HepG2 (cell line): Measurements from ENCODE around the gene CYB5A. TPM values are rescaled to one million over a fixed set of nuclear protein-coding genes. Genes with fewer than 3 reads are reported as not detected.

Experiments
- ADNP ChIP-seq: sonication (generic); formaldehyde crosslinking; IDR thresholded peaks from 2 replicates; pipeline ENCODE4 v1.4.0; 2020; ENCODE audit warnings: missing genetic modification reagents
- ARHGAP35 ChIP-seq: sonication (generic); formaldehyde crosslinking; IDR thresholded peaks from 2 replicates; pipeline ENCODE4 v1.9.0; 2022; ENCODE audit warnings: mild to moderate bottlenecking, inconsistent platforms, moderate library complexity, missing genetic modification reagents, borderline replicate concordance
- ARID3A ChIP-seq: IDR thresholded peaks from 2 replicates; pipeline ENCODE4 v1.6.1; 2012; ENCODE audit warnings: low read depth, low read length, improper control_type of control experiment
- BRF2 ChIP-seq: sonication (generic); formaldehyde crosslinking; IDR thresholded peaks from 2 replicates; pipeline ENCODE4 v1.8.1; 2022; ENCODE audit warnings: mild to moderate bottlenecking, missing genetic modification reagents
- ESRRA ChIP-seq: sonication (generic); formaldehyde crosslinking; IDR thresholded peaks from 2 replicates; pipeline ENCODE4 v1.5.1; 2020; ENCODE audit warnings: mild to moderate bottlenecking, low read depth, missing genetic modification reagents
- FOXJ3 ChIP-seq: sonication (generic); formaldehyde crosslinking; IDR thresholded peaks from 2 replicates; pipeline ENCODE4 v1.4.0; 2020; ENCODE audit warnings: missing genetic modification reagents, mild to moderate bottlenecking, borderline replicate concordance
- FOXM1 ChIP-seq: sonication (generic); formaldehyde crosslinking; IDR thresholded peaks from 2 replicates; pipeline ENCODE4 v1.5.0; 2020; ENCODE audit warnings: missing genetic modification reagents
- KDM5B ChIP-seq: sonication (generic); formaldehyde crosslinking; IDR thresholded peaks from 2 replicates; pipeline ENCODE4 v1.4.0; 2020; ENCODE audit warnings: missing genetic modification reagents, mild to moderate bottlenecking, borderline replicate concordance
- MEF2D ChIP-seq: sonication (generic); formaldehyde crosslinking; IDR thresholded peaks from 2 replicates; pipeline ENCODE4 v1.5.1; 2020; ENCODE audit warnings: mild to moderate bottlenecking, missing genetic modification reagents
- PAWR ChIP-seq: sonication (generic); formaldehyde crosslinking; IDR thresholded peaks from 2 replicates; pipeline ENCODE4 v1.4.0; 2020; ENCODE audit warnings: missing genetic modification reagents, mild to moderate bottlenecking, borderline replicate concordance
- PRPF4 ChIP-seq: fragments of 200-400 bp; formaldehyde crosslinking; IDR thresholded peaks from 2 replicates; pipeline ENCODE4 v1.6.1; 2016; ENCODE audit warnings: low read length, low read depth; ENCODE audit not compliant: poor library complexity, severe bottlenecking
- RFX5 ChIP-seq: IDR thresholded peaks from 2 replicates; pipeline ENCODE4 v1.6.1; 2011; ENCODE audit warnings: low read depth, low read length, improper control_type of control experiment
- SALL1 ChIP-seq: sonication (generic); formaldehyde crosslinking; IDR thresholded peaks from 2 replicates; pipeline ENCODE4 v1.8.0; 2022; ENCODE audit warnings: mild to moderate bottlenecking, missing genetic modification reagents
- SP2 ChIP-seq: sonication (generic); formaldehyde crosslinking; IDR thresholded peaks from 2 replicates; pipeline ENCODE4 v1.5.1; 2020; ENCODE audit warnings: mild to moderate bottlenecking, missing genetic modification reagents
- U2AF2 ChIP-seq: fragments of 200-400 bp; formaldehyde crosslinking; IDR thresholded peaks from 2 replicates; pipeline ENCODE4 v1.6.1; 2017; ENCODE audit warnings: low read depth, mild to moderate bottlenecking, low read length
- YEATS2 ChIP-seq: sonication (generic); formaldehyde crosslinking; IDR thresholded peaks from 2 replicates; pipeline ENCODE4 v1.4.0; 2020; ENCODE audit warnings: missing genetic modification reagents, borderline replicate concordance
- ZNF274 ChIP-seq: sonication (generic); formaldehyde crosslinking; IDR thresholded peaks from 2 replicates; pipeline ENCODE4 v1.5.1; 2020; ENCODE audit warnings: mild to moderate bottlenecking, missing genetic modification reagents
- ZNF282 ChIP-seq: fragments of 450-650 bp; IDR thresholded peaks from 2 replicates; pipeline ENCODE4 v1.6.1; 2018; ENCODE audit not compliant: partially characterized antibody
- ZNF484 ChIP-seq: sonication (generic); formaldehyde crosslinking; IDR thresholded peaks from 2 replicates; pipeline ENCODE4 v1.5.1; 2020; ENCODE audit warnings: mild to moderate bottlenecking, low read depth, missing genetic modification reagents, borderline replicate concordance
- ZNF609 ChIP-seq: sonication (generic); formaldehyde crosslinking; IDR thresholded peaks from 2 replicates; pipeline ENCODE4 v1.4.0; 2020; ENCODE audit warnings: mild to moderate bottlenecking, missing genetic modification reagents, borderline replicate concordance
- ZNF614 ChIP-seq: IDR thresholded peaks from 2 replicates; pipeline ENCODE4 v1.6.1; 2018; ENCODE audit warnings: missing biosample characterization, missing genetic modification reagents, inconsistent platforms, borderline replicate concordance
- polyA plus RNA-seq, 8 experiments: library from polyadenylated mRNA; depleted of rRNA in 3 of 8; stranded (reverse) in 7 of 8; unstranded in 1 of 8; fragments of >200 nt; fragmentation: Illumina TruSeq in 4 of 8; extraction: Trizol in 4 of 8; gene quantifications; 2 replicates each; pipeline versions ENCODE4 v1.2.1 to v1.2.3, GENCODE V29; 2011 to 2016; ENCODE audit warnings: low read depth in 4 of 8, missing spikeins in 1 of 8, mixed read lengths in 1 of 8; ENCODE audit not compliant: insufficient read depth in 1 of 8
- total RNA-seq, 5 experiments: library from RNA; depleted of rRNA; stranded (reverse); fragments of >200 nt; fragmentation: Illumina TruSeq; extraction: Trizol; gene quantifications; 2 replicates each; pipeline ENCODE4 v1.2.3, GENCODE V29; 2016; ENCODE audit warnings: low read depth in 1 of 5

CYB5A gene
- total and polyA plus RNA-seq, 2 of the 13 experiments (the other 11 are each of a cell fraction or from before 2014, with no cell fraction given): 215 to 356 TPM

- TF ChIP-seq ZNF609 (CRISPR knock-in tag) (peak; percentile 75), ARHGAP35 (CRISPR knock-in tag) (no peak), RFX5 (no peak), BRF2 (CRISPR knock-in tag) (no peak), MEF2D (peak; percentile 69; the same call in 1 of the 2 replicates), U2AF2 (0 out of 2 replicates have a peak, but pooled peaks have one; percentile 62), YEATS2 (CRISPR knock-in tag) (0 out of 2 replicates have a peak, but pooled peaks have one; percentile 42), KDM5B (CRISPR knock-in tag) (no peak), ZNF614 (CRISPR knock-in tag) (no peak), ARID3A (peak; percentile 46; the same call in 1 of the 2 replicates), ESRRA (no peak), SALL1 (peak; percentile 88), PRPF4 (no peak), PAWR (CRISPR knock-in tag) (no peak), SP2 (CRISPR knock-in tag) (peak; percentile 98), FOXM1 (no peak), ZNF282 (no peak), ADNP (CRISPR knock-in tag) (no peak; the same call in 1 of the 2 replicates), FOXJ3 (peak; percentile 37; the same call in 1 of the 2 replicates), ZNF484 (no peak), ZNF274 (CRISPR knock-in tag) (no peak)
These were observed at the start of gene CYB5A (continued) for GRCh38 chr18:74291771-74292540.
